PC-3 (cell line): ENCODE data around the gene MPST. TPM values are rescaled to one million over a fixed set of nuclear protein-coding genes. Genes with fewer than 3 reads are reported as not detected.

Experiments used
- ATAC-seq: fragments of 200-7000 bp; cut with Tn5 transposase; 2 replicates; pipeline ENCODE4 v1.9.1; 2020; ENCODE audit warnings: mild to moderate bottlenecking, moderate library complexity
- BruUV-seq: library from RNA; stranded (reverse); fragments of 400-500 nt; replicated peaks from 2 replicates; lab custom pipeline; 2021; lab: Mats Ljungman, UMichigan
- CTCF ChIA-PET: fragments of 300-600 bp; sonication (Branson Sonifier 250); formaldehyde crosslinking; loops from one replicate; lab custom pipeline; 2022; ENCODE audit warnings: antibody characterized with exemption; lab: Charles Lee
- POLR2A ChIA-PET: fragments of 300-600 bp; sonication (Branson Sonifier 250); formaldehyde crosslinking; loops from one replicate; lab custom pipeline; 2022; ENCODE audit warnings: antibody characterized with exemption; ENCODE audit not compliant: unreplicated experiment; lab: Charles Lee
- DNase-seq: peaks from one replicate; pipeline ENCODE4 v3.0.0-alpha.2; 2015
- H2AFZ ChIP-seq: fragments of 300-600 bp; sonication (generic); 2 replicates; pipeline ENCODE4 v1.6.0; 2016; ENCODE audit warnings: antibody characterized with exemption, low read length
- H3F3A ChIP-seq: fragments of 300-600 bp; sonication (generic); one replicate; pipeline ENCODE4 v1.6.0; 2017; ENCODE audit warnings: antibody characterized with exemption, low read length, control low read depth, mild to moderate bottlenecking; ENCODE audit not compliant: unreplicated experiment
- H3K27ac ChIP-seq: fragments of 300-600 bp; sonication (generic); 2 replicates; pipeline ENCODE4 v1.5.1; 2016; ENCODE audit warnings: mild to moderate bottlenecking, low read length
- H3K27me3 ChIP-seq: fragments of 300-600 bp; sonication (generic); 2 replicates; pipeline ENCODE4 v1.6.1; 2016; ENCODE audit warnings: low read length, mixed read lengths
- H3K36me3 ChIP-seq: fragments of 300-600 bp; sonication (generic); 2 replicates; pipeline ENCODE4 v1.6.1; 2016; ENCODE audit warnings: low read depth, mixed run types, low read length, mixed read lengths
- H3K4me1 ChIP-seq: fragments of 300-600 bp; sonication (generic); 2 replicates; pipeline ENCODE4 v1.5.1; 2016; ENCODE audit warnings: low read length; ENCODE audit not compliant: insufficient read depth
- H3K4me2 ChIP-seq: fragments of 300-600 bp; sonication (generic); 2 replicates; pipeline ENCODE4 v1.6.0; 2016; ENCODE audit warnings: low read length
- H3K4me3 ChIP-seq: fragments of 300-600 bp; sonication (generic); 2 replicates; pipeline ENCODE4 v1.5.1; 2016; ENCODE audit warnings: mild to moderate bottlenecking, low read length, mixed read lengths
- H3K79me2 ChIP-seq: fragments of 300-600 bp; sonication (generic); 2 replicates; pipeline ENCODE4 v1.6.1; 2017; ENCODE audit warnings: low read length, mixed read lengths
- H3K9ac ChIP-seq: fragments of 300-600 bp; sonication (generic); 2 replicates; pipeline ENCODE4 v1.6.0; 2016; ENCODE audit warnings: mild to moderate bottlenecking, low read length
- H3K9me2 ChIP-seq: fragments of 300-600 bp; sonication (generic); replicated peaks from 2 replicates; pipeline ENCODE4 v1.6.1; 2016; ENCODE audit warnings: mixed run types, low read length, mixed read lengths
- H3K9me3 ChIP-seq: fragments of 300-600 bp; sonication (generic); 2 replicates; pipeline ENCODE4 v1.6.1; 2016; ENCODE audit warnings: low read length, mixed read lengths
- H4K20me1 ChIP-seq: fragments of 300-600 bp; sonication (generic); 2 replicates; pipeline ENCODE4 v1.6.1; 2016; ENCODE audit warnings: low read length, mixed read lengths
- CTCF ChIP-seq: fragments of 300-600 bp; sonication (generic); conservative IDR thresholded peaks from 2 replicates; pipeline ENCODE4 v1.5.1; 2017; ENCODE audit warnings: antibody characterized with exemption, low read depth, mild to moderate bottlenecking, low read length
- EZH2 ChIP-seq: fragments of 300-600 bp; sonication (generic); IDR thresholded peaks from one replicate; pipeline ENCODE4 v1.6.1; 2017; ENCODE audit warnings: antibody characterized with exemption, mild to moderate bottlenecking, low read length; ENCODE audit not compliant: unreplicated experiment
- EZH2phosphoT487 ChIP-seq: fragments of 300-600 bp; sonication (generic); IDR thresholded peaks from 2 replicates; pipeline ENCODE4 v1.6.1; 2018; ENCODE audit warnings: mild to moderate bottlenecking, antibody characterized with exemption, low read length, borderline replicate concordance
- intact Hi-C: fragments of 100-400 bp; cut with micrococcal nuclease; formaldehyde crosslinking; loops from 2 replicates; pipeline ENCODE4 v1.9.0; 2023
- total RNA-seq: library from RNA; depleted of rRNA; stranded (reverse); fragments of >200 nt; gene quantifications from 2 replicates; pipeline ENCODE4 v1.2.3, GENCODE V29; 2014

The MPST gene
- total RNA-seq, 1 experiment from 2014 or later = 97.0 TPM

GRCh38 chr22:37069319-37069718, 49.8 kb downstream of the MPST start:
- no peak overlapping the region for H3K27ac ChIP-seq
- H3K79me2 ChIP-seq = no peaks in the 10 kb centered on the region
- TF ChIP-seq CTCF (no peak), EZH2phosphoT487 (no peak), EZH2 (no peak)
- no peaks in the 10 kb centered on the region for H3K36me3 ChIP-seq
- H3K9ac ChIP-seq = no peak overlapping the region
- ATAC-seq (no peak), DNase-seq (no peak)
- H3K4me2 ChIP-seq = no peak overlapping the region
- no peaks in the 10 kb centered on the region for H3K9me3 ChIP-seq
- H3K27me3 ChIP-seq = no peaks in the 10 kb centered on the region
- POLR2A ChIA-PET = no interaction called here
- H2AFZ ChIP-seq = no peak overlapping the region
- no peaks in the 10 kb centered on the region for H3K9me2 ChIP-seq
- no peaks in the 10 kb centered on the region for H4K20me1 ChIP-seq
- no peak overlapping the region for H3K4me3 ChIP-seq
- BruUV-seq = no TSS peak
- no peaks in the 10 kb centered on the region for H3F3A ChIP-seq
- no peaks in the 10 kb centered on the region for H3K4me1 ChIP-seq
- CTCF ChIA-PET = no interaction called here
- intact Hi-C loops = no loop called here

GRCh38 chr22:37069719-37070118, 50.2 kb downstream of the MPST start:
- no peak overlapping the region for H3K9ac ChIP-seq
- 0 out of 2 replicates have a peak, but pooled peaks cover 1% of the 10 kb centered on the region for H3K27me3 ChIP-seq
- no peaks in the 10 kb centered on the region for H3K79me2 ChIP-seq
- TF ChIP-seq CTCF (no peak), EZH2phosphoT487 (no peak), EZH2 (no peak)
- no peak overlapping the region for H3K4me3 ChIP-seq
- no peak for ATAC-seq
- POLR2A ChIA-PET = no interaction called here
- DNase-seq = no peak
- H3K4me1 ChIP-seq = no peaks in the 10 kb centered on the region
- CTCF ChIA-PET = interaction anchor here (0.6 kb wide), 1 partner anchor 67 kb away, joined by 16 read pairs; no protein-coding TSS in a partner anchor
- H3K9me2 ChIP-seq = no peaks in the 10 kb centered on the region
- intact Hi-C loops = loop anchor here (10.0 kb wide), 1 partner anchor 125 kb away; no protein-coding TSS in a partner anchor
- no peak overlapping the region for H3K27ac ChIP-seq
- H3K36me3 ChIP-seq = no peaks in the 10 kb centered on the region
- H4K20me1 ChIP-seq = no peaks in the 10 kb centered on the region
- no peaks in the 10 kb centered on the region for H3F3A ChIP-seq
- H3K4me2 ChIP-seq = no peak overlapping the region
- no peaks in the 10 kb centered on the region for H3K9me3 ChIP-seq
- BruUV-seq = no TSS peak
- no peak overlapping the region for H2AFZ ChIP-seq

GRCh38 chr22:37070334-37070733, 50.8 kb downstream of the MPST start:
- Histone ChIP-seq H2AFZ (no peak overlapping the region), H3K9ac (no peak overlapping the region), H3K9me2 (no peaks in the 10 kb centered on the region), H3K4me3 (no peak overlapping the region), H3F3A (no peaks in the 10 kb centered on the region), H3K9me3 (no peaks in the 10 kb centered on the region), H3K27ac (no peak overlapping the region), H3K36me3 (no peaks in the 10 kb centered on the region), H4K20me1 (no peaks in the 10 kb centered on the region), H3K79me2 (no peaks in the 10 kb centered on the region), H3K4me1 (no peaks in the 10 kb centered on the region), H3K4me2 (no peak overlapping the region), H3K27me3 (0 out of 2 replicates have a peak, but pooled peaks cover 7% of the 10 kb centered on the region)
- BruUV-seq = no TSS peak
- POLR2A ChIA-PET = no interaction called here
- ATAC-seq = no peak
- CTCF ChIA-PET = interaction anchor here (0.6 kb wide), 1 partner anchor 67 kb away, joined by 16 read pairs; no protein-coding TSS in a partner anchor
- intact Hi-C loops = loop anchor here (10.0 kb wide), 1 partner anchor 124 kb away; no protein-coding TSS in a partner anchor
- no peak for TF ChIP-seq EZH2
- TF ChIP-seq CTCF = no peak
- no peak for TF ChIP-seq EZH2phosphoT487
- DNase-seq = no peak
